BE2C (cell line): Measurements from ENCODE around the gene AP3B1.

Experiments
- DNase-seq: peaks from one replicate; pipeline ENCODE4 v3.0.0-alpha.2; 2020
- H3K27me3 ChIP-seq: fragments of 250-450 bp; sonication (Bioruptor Pico); 2 replicates; pipeline ENCODE4 v1.5.1; 2020; ENCODE audit warnings: mild to moderate bottlenecking
- H3K36me3 ChIP-seq: fragments of 250-450 bp; sonication (Bioruptor Pico); 2 replicates; pipeline ENCODE4 v1.5.1; 2020; ENCODE audit warnings: mild to moderate bottlenecking
- H3K4me1 ChIP-seq: fragments of 250-450 bp; sonication (Bioruptor Pico); 2 replicates; pipeline ENCODE4 v1.5.1; 2020
- H3K4me3 ChIP-seq: 2 replicates; pipeline ENCODE4 v1.5.1; 2011; ENCODE audit warnings: low read depth, low read length
- H3K9me3 ChIP-seq: fragments of 250-450 bp; sonication (Bioruptor Pico); 2 replicates; pipeline ENCODE4 v1.5.1; 2020
- TF ChIP-seq, protein P1 (sequence below): IDR thresholded peaks from 2 replicates; pipeline ENCODE4 v1.5.1; 2012; ENCODE audit warnings: mild to moderate bottlenecking, low read depth, low read length

The AP3B1 gene

DNA sequence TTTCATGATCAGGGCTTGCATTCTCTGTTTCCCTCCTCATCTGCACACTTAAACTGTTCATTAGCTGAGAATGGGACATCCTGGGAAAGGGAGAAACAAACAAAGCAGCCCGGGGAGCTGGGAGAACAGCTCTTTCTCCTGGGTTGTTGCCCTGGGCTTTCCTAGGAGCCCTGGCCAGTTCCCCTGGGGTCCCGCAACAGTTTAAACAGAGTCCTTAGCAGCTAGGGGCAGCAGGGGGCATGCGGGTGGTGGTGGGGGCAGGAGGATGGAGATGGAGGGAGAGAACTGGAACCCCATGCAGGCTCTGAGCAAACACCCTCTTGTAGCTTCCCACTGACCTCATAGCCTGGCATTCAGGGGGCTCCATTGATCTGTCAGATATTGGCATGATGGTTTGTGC, 309.3 kb downstream of the AP3B1 start:
- no peak for DNase-seq
- peaks cover 14% of the 10 kb centered on the region for H3K4me1 ChIP-seq
- H3K9me3 ChIP-seq, result no peaks in the 10 kb centered on the region; the same call in 1 of the 2 replicates
- no peaks in the 10 kb centered on the region for H3K36me3 ChIP-seq
- H3K27me3 ChIP-seq, result no peaks in the 10 kb centered on the region
- TF ChIP-seq, protein P1, sequence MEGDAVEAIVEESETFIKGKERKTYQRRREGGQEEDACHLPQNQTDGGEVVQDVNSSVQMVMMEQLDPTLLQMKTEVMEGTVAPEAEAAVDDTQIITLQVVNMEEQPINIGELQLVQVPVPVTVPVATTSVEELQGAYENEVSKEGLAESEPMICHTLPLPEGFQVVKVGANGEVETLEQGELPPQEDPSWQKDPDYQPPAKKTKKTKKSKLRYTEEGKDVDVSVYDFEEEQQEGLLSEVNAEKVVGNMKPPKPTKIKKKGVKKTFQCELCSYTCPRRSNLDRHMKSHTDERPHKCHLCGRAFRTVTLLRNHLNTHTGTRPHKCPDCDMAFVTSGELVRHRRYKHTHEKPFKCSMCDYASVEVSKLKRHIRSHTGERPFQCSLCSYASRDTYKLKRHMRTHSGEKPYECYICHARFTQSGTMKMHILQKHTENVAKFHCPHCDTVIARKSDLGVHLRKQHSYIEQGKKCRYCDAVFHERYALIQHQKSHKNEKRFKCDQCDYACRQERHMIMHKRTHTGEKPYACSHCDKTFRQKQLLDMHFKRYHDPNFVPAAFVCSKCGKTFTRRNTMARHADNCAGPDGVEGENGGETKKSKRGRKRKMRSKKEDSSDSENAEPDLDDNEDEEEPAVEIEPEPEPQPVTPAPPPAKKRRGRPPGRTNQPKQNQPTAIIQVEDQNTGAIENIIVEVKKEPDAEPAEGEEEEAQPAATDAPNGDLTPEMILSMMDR, result no peak
- no peak overlapping the region for H3K4me3 ChIP-seq

DNA sequence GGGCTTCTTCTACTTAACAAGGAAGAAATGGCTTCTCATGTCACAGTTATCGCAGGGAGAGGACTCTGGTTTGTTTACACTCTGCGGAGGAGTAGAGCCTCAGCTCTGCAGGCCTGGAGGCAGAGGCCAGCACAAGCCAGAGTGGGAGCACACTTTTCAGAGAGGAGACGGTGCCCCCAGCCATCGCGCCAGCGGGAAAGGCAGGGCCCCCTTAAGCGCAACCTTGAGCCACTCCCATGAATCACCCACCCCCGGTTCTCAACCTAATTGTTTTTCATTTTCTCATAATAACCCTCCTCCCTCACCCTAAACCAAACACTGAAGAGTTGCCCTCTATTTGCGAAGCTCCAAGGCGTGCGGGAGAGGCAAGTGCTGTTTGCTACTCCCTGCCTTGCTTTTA, 309.9 kb downstream of the AP3B1 start:
- Histone ChIP-seq H3K9me3 (no peaks in the 10 kb centered on the region; the same call in 1 of the 2 replicates), H3K4me3 (no peak overlapping the region), H3K36me3 (no peaks in the 10 kb centered on the region), H3K4me1 (peaks cover 12% of the 10 kb centered on the region), H3K27me3 (no peaks in the 10 kb centered on the region)
- DNase-seq, result no peak
- TF ChIP-seq, protein P1, result no peak

DNA sequence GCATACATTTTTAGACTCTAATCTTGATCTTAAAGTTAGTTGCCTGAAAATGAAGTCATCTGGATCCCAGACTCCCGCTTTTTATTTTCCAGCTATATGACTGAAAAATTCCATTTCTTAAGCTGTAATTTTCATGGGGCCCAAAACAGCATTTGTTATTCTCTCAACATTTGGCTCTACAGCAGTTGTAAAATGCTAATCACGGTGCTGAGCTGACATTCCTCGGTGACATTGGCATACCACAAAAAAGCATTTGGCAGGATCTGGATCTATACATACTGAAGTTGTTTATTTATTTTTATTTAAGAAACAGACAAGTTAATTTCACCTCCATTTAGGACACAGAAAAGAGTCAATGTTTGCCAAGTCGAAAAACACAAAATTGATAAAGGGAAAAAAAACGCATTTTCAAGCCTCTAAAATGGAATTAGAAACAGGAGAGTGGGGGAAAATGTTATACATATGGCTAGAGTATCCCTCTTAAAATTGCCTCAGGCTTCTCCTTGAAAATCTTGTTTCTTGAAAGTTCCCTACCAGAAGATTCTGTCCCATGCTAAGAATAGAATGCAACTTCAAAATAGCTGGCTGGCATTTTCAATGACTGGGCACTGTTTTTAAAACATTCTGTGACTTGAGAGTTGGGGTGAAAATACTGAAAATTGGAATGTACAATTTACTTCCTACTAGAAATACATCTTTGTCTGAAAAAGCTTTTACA, 310.9 kb downstream of the AP3B1 start:
- Histone ChIP-seq H3K4me3 (no peak overlapping the region), H3K9me3 (no peaks in the 10 kb centered on the region; the same call in 1 of the 2 replicates), H3K4me1 (peaks cover 12% of the 10 kb centered on the region), H3K27me3 (no peaks in the 10 kb centered on the region), H3K36me3 (no peaks in the 10 kb centered on the region)
- no peak for DNase-seq
- TF ChIP-seq, protein P1, result no peak

DNA sequence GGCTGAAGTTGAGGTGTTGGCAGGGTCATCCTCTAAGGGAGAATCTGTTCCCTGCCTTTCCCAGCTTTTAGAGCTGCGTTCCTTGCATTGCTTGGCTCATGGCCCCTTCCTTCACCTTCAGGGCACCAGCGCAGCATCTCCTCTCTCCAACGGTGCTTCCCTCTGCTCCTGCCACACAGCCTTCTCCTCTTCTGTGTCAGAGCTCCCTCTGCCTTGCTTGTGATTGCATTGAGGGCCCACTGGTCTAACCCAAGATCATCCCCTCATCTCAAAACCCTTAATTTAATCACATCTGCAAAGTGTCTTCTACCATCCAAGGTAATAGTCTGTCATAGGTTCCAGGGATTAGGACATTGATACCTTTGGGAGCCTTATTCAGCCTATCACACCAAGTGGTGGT, 312.7 kb downstream of the AP3B1 start:
- DNase-seq, result no peak
- peaks cover under 1% of the 10 kb centered on the region; the same call in 1 of the 2 replicates for H3K4me1 ChIP-seq
- TF ChIP-seq, protein P1, result no peak
- H3K27me3 ChIP-seq, result no peaks in the 10 kb centered on the region
- H3K9me3 ChIP-seq, result no peaks in the 10 kb centered on the region; the same call in 1 of the 2 replicates
- H3K4me3 ChIP-seq, result no peak overlapping the region
- H3K36me3 ChIP-seq, result no peaks in the 10 kb centered on the region

DNA sequence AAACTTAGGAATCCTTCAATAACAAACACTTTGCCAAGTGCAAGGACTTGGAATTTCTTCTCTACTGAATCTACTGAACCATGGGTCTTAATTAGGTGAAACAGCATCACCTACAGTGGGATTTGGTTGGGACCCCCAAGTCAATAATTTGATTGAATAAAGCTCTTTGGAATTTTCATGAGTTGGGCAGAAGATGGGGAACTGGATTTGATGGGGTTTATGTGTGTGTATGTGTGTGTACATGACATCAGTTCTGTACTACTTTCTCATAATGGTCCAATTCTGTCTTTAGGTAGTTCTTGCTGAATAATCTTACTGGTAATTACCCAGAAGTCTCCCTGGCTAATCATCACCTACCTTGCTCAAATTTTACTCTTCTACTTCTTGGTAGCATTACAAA, 319.9 kb downstream of the AP3B1 start:
- 0 out of 2 replicates have a peak, but pooled peaks cover 2% of the 10 kb centered on the region for H3K27me3 ChIP-seq
- TF ChIP-seq, protein P1, result no peak
- H3K9me3 ChIP-seq, result no peaks in the 10 kb centered on the region
- H3K4me1 ChIP-seq, result peaks cover 3% of the 10 kb centered on the region
- no peaks in the 10 kb centered on the region for H3K36me3 ChIP-seq
- no peak for DNase-seq
- no peak overlapping the region for H3K4me3 ChIP-seq

DNA sequence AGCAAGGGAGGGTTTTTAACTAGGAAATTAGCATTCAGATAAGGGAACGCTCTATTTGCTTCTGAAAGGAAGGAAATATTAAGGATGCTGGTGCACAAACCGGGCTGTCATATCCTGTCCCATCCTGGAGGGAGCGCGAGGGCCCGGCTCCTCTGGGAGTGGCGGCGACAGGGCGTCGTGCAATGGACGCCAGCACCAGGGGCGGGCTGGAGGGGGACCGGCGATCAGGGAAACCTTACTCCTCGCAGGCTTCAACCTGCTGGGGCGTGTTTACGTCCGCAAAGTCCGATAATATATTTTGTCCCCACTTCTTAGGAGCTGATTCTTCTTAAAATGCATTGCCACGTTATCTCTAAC, 321.3 kb downstream of the AP3B1 start:
- peak overlapping the region; percentile 69 for H3K4me3 ChIP-seq
- TF ChIP-seq, protein P1, result peak; percentile 23; the same call in 1 of the 2 replicates

More for the DNA sequence above, 321.3 kb downstream of the AP3B1 start:
- Histone ChIP-seq H3K9me3 (no peaks in the 10 kb centered on the region), H3K4me1 (peaks cover 3% of the 10 kb centered on the region), H3K36me3 (no peaks in the 10 kb centered on the region), H3K27me3 (0 out of 2 replicates have a peak, but pooled peaks cover 2% of the 10 kb centered on the region)
- peak; percentile 43 for DNase-seq
